AG04450 (cell line): ENCODE measurements around the gene ITGA5. TPM values are rescaled to one million over a fixed set of nuclear protein-coding genes. Genes with fewer than 3 reads are reported as not detected.

ENCODE experiments used
- CTCF ChIA-PET: fragments of 300-600, 350-600 bp; formaldehyde crosslinking; extraction: SDS; loops from one replicate; lab custom pipeline; 2022; ENCODE audit warnings: antibody characterized with exemption, inconsistent platforms; lab: Charles Lee
- POLR2A ChIA-PET: fragments of 350-600 bp; formaldehyde crosslinking; extraction: SDS; loops from one replicate; lab custom pipeline; 2021; ENCODE audit warnings: antibody characterized with exemption, inconsistent platforms; lab: Yijun Ruan, JAX
- DNase-seq: peaks from one replicate; pipeline ENCODE4 v3.0.0-alpha.2; 2011; ENCODE audit warnings: low read depth, low spot score
- H3K27ac ChIP-seq: one replicate; pipeline ENCODE4 v1.5.1; 2012; ENCODE audit warnings: low read depth, low read length, control low read depth
- H3K27me3 ChIP-seq: one replicate; pipeline ENCODE4 v1.6.0; 2012; ENCODE audit warnings: low read length; ENCODE audit not compliant: control insufficient read depth, insufficient read depth
- H3K4me3 ChIP-seq: 2 replicates; pipeline ENCODE4 v1.5.1; 2011; ENCODE audit warnings: mild to moderate bottlenecking, low read depth, low read length, control low read depth
- H3K9me3 ChIP-seq: 2 replicates; pipeline ENCODE4 v1.5.1; 2012; ENCODE audit warnings: low read length; ENCODE audit not compliant: control insufficient read depth, insufficient read depth
- CTCF ChIP-seq: IDR thresholded peaks from 2 replicates; pipeline ENCODE4 v1.5.1; 2011; ENCODE audit warnings: low read depth, low read length, control low read depth, inconsistent platforms
- polyA plus RNA-seq: library from polyadenylated mRNA; depleted of rRNA; stranded (reverse); fragments of >200 nt; gene quantifications from 2 replicates; pipeline ENCODE4 v1.2.3, GENCODE V29; 2011

ITGA5 gene
- polyA plus RNA-seq, 1 experiment, result 160 TPM

- no peak for TF ChIP-seq CTCF
- no peak for DNase-seq
- POLR2A ChIA-PET, result interaction anchor here (1.0 kb wide), 1 partner anchor 23 kb away, joined by 3 read pairs; no protein-coding TSS in a partner anchor
- H3K27ac ChIP-seq, result no peak overlapping the region
- no peak overlapping the region for H3K4me3 ChIP-seq
- CTCF ChIA-PET, result interaction anchor here (0.6 to 2.7 kb wide), 15 partner anchors 10 to 173 kb away, joined by 3 to 25 read pairs (median 6); partner anchors contain the start of genes COPZ1 and ZNF385A
- H3K9me3 ChIP-seq, result no peaks in the 10 kb centered on the region
- no peaks in the 10 kb centered on the region for H3K27me3 ChIP-seq
These were observed 25.9 kb downstream of the ITGA5 start for GRCh38 chr12:54393207-54393609.

- ChIA-PET POLR2A (interaction anchor here (0.6 kb wide), 1 partner anchor 24 kb away, joined by 4 read pairs; no protein-coding TSS in a partner anchor), CTCF (interaction anchor here (0.6 to 2.7 kb wide), 9 partner anchors 8 to 131 kb away, joined by 3 to 25 read pairs (median 12); partner anchors contain the start of gene ZNF385A)
- no peak overlapping the region for H3K4me3 ChIP-seq
- no peaks in the 10 kb centered on the region for H3K27me3 ChIP-seq
- no peaks in the 10 kb centered on the region for H3K9me3 ChIP-seq
- H3K27ac ChIP-seq, result no peak overlapping the region
- DNase-seq, result no peak
- no peak for TF ChIP-seq CTCF
These were observed 26.4 kb downstream of the ITGA5 start for GRCh38 chr12:54392485-54393206.

- no peak overlapping the region for H3K27ac ChIP-seq
- CTCF ChIA-PET, result interaction anchor here (0.6 to 1.5 kb wide), 6 partner anchors 8 to 48 kb away, joined by 3 to 10 read pairs (median 4); no protein-coding TSS in a partner anchor
- no peak overlapping the region for H3K4me3 ChIP-seq
- no peak for DNase-seq
- POLR2A ChIA-PET, result interaction anchor here (0.6 kb wide), 1 partner anchor 110 kb away, joined by 3 read pairs; the partner anchor contains the start of gene HNRNPA1
- no peaks in the 10 kb centered on the region for H3K9me3 ChIP-seq
- no peaks in the 10 kb centered on the region for H3K27me3 ChIP-seq
- no peak for TF ChIP-seq CTCF
These were observed 28.2 kb downstream of the ITGA5 start for GRCh38 chr12:54390668-54391551.

- POLR2A ChIA-PET, result no interaction called here
- no peak for TF ChIP-seq CTCF
These were observed 28.8 kb downstream of the ITGA5 start for GRCh38 chr12:54390176-54390667.

More at GRCh38 chr12:54390176-54390667, 28.8 kb downstream of the ITGA5 start:
- no peak for DNase-seq
- CTCF ChIA-PET, result interaction anchor here (0.6 to 1.5 kb wide), 4 partner anchors 9 to 49 kb away, joined by 3 to 10 read pairs (median 4); no protein-coding TSS in a partner anchor
- no peaks in the 10 kb centered on the region for H3K9me3 ChIP-seq
- no peaks in the 10 kb centered on the region for H3K27me3 ChIP-seq
- H3K27ac ChIP-seq, result no peak overlapping the region
- no peak overlapping the region for H3K4me3 ChIP-seq
